GM12865 (cell line): Measurements from ENCODE around the gene ATIC.

Experiments
- DNase-seq: peaks from one replicate; pipeline ENCODE4 v3.0.0; 2010; ENCODE audit warnings: low read depth
- H3K4me3 ChIP-seq: 2 replicates; pipeline ENCODE4 v1.5.1; 2011; ENCODE audit warnings: mild to moderate bottlenecking, low read depth, low read length, control low read depth
- TF ChIP-seq, protein P1 (sequence below): IDR thresholded peaks from 2 replicates; pipeline ENCODE4 v1.5.1; 2011; ENCODE audit warnings: low read length, control low read depth, low read depth, inconsistent platforms; ENCODE audit not compliant: insufficient read depth; ENCODE audit errors: missing control alignments

The ATIC gene

DNA sequence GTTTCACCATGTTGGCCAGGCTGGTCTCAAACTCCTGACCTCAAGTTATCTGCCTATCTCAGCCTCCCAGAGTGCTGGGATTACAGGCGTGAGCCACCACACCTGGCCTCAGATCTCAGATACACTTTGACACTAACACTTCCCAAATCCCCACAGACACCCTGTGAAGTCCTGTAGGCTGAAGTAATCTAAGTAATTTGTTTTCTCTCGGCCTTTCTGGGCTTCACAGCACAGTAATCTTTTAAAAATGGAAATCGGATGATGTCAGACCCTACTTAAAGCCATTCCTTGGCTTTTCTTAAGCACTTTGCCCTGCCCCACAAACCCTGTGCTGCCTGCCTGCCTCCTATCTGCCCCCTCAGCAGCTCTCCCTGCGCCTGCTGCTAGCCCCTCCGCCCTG lies 16.2 kb downstream of the ATIC start:
- DNase-seq, result no peak
- TF ChIP-seq, protein P1, sequence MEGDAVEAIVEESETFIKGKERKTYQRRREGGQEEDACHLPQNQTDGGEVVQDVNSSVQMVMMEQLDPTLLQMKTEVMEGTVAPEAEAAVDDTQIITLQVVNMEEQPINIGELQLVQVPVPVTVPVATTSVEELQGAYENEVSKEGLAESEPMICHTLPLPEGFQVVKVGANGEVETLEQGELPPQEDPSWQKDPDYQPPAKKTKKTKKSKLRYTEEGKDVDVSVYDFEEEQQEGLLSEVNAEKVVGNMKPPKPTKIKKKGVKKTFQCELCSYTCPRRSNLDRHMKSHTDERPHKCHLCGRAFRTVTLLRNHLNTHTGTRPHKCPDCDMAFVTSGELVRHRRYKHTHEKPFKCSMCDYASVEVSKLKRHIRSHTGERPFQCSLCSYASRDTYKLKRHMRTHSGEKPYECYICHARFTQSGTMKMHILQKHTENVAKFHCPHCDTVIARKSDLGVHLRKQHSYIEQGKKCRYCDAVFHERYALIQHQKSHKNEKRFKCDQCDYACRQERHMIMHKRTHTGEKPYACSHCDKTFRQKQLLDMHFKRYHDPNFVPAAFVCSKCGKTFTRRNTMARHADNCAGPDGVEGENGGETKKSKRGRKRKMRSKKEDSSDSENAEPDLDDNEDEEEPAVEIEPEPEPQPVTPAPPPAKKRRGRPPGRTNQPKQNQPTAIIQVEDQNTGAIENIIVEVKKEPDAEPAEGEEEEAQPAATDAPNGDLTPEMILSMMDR, result no peak
- no peak overlapping the region for H3K4me3 ChIP-seq

DNA sequence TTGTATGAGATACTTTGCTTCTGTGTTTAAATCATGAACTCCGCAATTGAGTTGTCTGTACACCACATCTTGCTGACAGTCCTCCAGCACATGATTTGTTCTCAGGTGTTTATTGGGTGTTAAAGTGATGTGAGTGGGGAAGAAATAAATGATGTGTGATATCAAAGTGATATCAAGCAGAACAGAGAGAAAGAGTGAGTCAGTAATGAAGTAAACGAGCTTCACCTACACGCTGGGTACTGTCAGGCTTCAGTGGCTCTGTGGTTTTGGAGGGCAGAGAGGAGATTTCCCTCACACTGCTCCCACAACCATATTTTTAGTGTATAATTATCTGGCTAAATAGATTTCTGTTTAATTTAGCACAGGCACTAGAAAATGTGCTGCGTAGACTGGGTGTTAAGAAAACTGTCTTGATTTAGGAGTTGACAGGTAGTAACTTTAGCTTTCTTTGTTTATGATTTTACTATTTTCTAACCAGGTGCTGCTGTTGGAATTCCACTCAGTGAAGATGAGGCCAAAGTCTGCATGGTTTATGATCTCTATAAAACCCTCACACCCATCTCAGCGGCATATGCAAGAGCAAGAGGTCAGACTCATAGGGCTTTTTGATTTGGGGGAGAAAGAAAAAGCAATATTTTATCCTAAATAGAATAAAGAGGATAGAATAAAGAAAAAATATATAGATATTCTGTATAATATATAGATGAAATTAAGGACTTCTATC lies 21.2 kb downstream of the ATIC start:
- peak; percentile 19 for DNase-seq
- no peak overlapping the region for H3K4me3 ChIP-seq
- TF ChIP-seq, protein P1, result no peak

DNA sequence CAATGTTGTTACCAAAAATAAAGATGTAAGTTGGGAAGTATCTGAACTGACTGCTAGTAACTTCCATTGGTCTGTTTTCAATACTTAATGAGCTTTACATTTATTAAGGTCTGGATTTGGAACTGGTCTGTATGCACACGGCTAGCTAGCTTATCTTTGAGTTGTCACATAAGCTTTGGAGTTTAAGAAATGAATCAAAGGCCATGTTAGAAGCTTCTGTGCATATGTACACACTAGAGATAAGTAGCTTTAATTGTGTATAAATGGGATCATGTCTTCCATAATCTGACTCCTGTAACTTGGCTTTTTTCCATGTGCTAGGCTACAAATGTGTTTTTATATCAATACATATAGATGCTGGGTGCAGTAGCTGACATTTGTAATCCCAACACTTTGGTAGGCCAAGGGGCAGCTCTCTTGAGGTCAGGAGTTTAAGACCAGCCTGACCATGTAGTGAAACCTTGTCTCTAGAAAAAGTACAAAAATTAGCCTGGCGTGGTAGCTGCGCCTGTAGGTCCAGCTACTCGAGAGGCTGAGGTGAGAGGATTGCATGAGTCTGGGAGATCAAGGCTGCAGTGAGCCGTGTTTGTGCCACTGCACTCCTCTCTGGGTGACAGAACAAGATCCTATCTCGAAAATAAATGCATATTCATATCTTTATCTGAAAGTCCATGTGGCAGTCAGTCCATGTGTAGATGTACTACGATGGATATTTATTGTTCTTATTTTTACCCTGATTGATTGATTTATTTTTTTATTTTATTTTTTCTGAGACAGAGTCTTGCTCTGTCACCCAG lies 27.2 kb downstream of the ATIC start:
- DNase-seq, result no peak
- TF ChIP-seq, protein P1, result no peak

DNA sequence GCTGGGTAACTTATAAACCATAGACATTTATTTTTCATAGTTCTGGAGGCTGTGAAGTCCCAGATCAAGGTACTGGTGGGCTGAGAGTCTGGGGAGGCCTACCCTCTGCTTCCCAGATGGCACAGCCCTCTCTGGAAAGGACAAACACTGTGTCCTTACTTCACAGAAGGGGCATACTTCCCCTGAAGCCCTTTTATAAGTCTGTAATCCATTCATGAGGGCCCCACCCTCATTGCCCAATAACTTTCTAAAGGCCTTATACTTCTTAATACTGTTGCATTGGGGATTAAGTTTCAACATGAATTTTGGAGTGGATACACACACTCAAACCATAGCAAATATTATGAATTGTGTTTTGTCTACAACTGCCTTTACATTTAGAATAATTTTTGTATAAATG lies 36.0 kb downstream of the ATIC start:
- no peak overlapping the region for H3K4me3 ChIP-seq
- TF ChIP-seq, protein P1, result no peak
- DNase-seq, result no peak

More for the DNA sequence above, 27.2 kb downstream of the ATIC start:
- no peak overlapping the region for H3K4me3 ChIP-seq

DNA sequence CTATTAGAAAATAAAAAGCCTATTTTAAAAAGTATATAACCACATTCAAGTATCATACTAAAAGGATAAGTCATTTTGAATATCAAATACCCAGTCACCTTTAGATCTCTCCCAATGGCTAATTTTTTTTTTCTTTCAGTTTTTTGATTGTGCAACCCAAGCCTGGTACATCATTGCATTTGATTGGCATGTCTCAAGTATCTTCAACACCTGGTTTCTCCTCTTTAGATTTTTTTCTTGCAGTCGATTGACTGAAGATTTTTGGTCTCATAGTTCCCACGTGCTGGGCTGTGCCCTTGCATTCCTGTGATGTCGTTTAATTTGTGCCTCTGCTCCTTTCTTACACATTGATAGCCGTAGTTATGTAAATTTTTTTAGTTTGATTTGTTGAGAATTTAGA lies 40.7 kb downstream of the ATIC start:
- DNase-seq, result no peak
- TF ChIP-seq, protein P1, result no peak

DNA sequence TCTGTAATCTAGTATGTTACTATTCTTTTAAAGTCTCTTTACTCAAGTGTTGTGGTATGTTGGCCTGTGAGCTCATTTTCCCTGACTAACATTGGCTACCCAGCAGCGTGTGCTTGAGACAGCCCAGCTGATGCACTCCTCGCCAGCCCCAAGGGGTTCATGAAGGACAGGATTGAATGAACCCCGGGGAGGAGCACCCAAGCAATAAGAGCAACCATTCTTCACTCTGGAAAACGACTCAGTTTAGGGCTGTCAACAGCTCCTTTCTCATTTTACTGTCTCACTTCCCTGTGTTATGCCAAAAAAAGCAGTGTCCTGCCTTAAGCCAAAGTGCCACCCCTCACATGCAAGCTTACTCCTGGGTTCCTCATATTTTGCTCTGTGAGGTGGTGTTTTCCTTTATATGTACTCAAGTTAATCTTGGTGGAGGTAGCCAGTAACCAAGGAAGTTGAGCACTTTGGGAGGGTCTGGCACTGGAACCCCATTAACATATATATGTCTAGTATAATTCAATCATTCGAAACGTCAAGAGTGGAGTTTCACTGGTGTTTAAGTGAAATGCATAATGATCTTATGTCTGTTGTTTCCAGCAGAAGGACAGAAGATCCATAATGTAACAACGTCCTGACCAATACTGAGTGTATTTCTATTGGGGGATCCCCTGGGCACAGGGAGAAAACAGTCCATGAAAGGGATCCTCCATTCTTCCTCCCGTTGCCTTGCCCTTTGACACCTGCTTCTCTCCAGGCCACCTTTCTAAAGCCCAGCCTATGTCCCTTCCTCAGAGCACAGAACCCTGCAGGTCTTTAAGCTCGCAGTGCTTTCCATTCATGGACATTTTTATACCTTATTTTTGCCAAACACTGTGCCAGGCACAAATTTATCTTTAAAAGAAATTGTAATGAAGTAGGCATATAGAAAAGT lies 43.2 kb downstream of the ATIC start:
- no peak overlapping the region for H3K4me3 ChIP-seq
- no peak for DNase-seq
- TF ChIP-seq, protein P1, result no peak

More for the DNA sequence above, 40.7 kb downstream of the ATIC start:
- H3K4me3 ChIP-seq, result no peak overlapping the region
